AG04449 (cell line): ENCODE results near the gene ITPR1.

Experiments
- CTCF ChIA-PET: fragments of 350-600 bp; formaldehyde crosslinking; extraction: SDS; loops from one replicate; lab custom pipeline; 2021; ENCODE audit warnings: antibody characterized with exemption; lab: Yijun Ruan, JAX
- POLR2A ChIA-PET: fragments of 400-600, 350-600 bp; formaldehyde crosslinking; extraction: SDS; loops from one replicate; lab custom pipeline; 2020; ENCODE audit warnings: antibody characterized with exemption, inconsistent platforms; lab: Yijun Ruan, JAX
- DNase-seq: peaks from one replicate; pipeline ENCODE4 v3.0.0-alpha.2; 2010; ENCODE audit warnings: low read depth, low spot score
- H3K4me3 ChIP-seq: 2 replicates; pipeline ENCODE4 v1.5.1; 2011; ENCODE audit warnings: low read depth, mild to moderate bottlenecking, control low read depth, low read length
- TF ChIP-seq, protein P1 (sequence below): IDR thresholded peaks from one replicate; pipeline ENCODE4 v1.5.1; 2011; ENCODE audit warnings: mild to moderate bottlenecking, moderate library complexity, low read length, control low read depth, inconsistent platforms; ENCODE audit not compliant: insufficient read depth; ENCODE audit errors: missing control alignments

Gene ITPR1

DNA sequence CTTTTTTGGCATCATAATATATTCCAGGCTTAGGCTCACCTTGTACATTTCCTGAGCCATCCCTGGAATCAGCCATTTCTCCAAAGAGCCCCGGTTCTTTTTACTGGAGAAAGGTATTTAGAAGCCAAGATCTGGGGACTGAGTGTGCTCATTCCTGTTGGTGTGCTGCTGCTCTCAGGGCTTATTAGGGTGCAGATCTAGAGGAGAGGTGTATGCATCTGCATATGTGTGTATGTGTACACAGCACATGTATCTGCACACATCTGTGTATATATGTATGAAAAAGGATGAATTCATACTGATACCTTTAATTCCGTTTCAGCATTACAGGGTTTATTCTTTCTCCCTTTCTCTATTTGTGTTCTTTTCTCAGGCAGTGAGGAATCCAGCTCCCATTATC is 324.0 kb downstream of the ITPR1 start:
- H3K4me3 ChIP-seq: no peak overlapping the region
- CTCF ChIA-PET: no interaction called here
- POLR2A ChIA-PET: no interaction called here
- no peak for DNase-seq
- TF ChIP-seq, protein P1, sequence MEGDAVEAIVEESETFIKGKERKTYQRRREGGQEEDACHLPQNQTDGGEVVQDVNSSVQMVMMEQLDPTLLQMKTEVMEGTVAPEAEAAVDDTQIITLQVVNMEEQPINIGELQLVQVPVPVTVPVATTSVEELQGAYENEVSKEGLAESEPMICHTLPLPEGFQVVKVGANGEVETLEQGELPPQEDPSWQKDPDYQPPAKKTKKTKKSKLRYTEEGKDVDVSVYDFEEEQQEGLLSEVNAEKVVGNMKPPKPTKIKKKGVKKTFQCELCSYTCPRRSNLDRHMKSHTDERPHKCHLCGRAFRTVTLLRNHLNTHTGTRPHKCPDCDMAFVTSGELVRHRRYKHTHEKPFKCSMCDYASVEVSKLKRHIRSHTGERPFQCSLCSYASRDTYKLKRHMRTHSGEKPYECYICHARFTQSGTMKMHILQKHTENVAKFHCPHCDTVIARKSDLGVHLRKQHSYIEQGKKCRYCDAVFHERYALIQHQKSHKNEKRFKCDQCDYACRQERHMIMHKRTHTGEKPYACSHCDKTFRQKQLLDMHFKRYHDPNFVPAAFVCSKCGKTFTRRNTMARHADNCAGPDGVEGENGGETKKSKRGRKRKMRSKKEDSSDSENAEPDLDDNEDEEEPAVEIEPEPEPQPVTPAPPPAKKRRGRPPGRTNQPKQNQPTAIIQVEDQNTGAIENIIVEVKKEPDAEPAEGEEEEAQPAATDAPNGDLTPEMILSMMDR: no peak

DNA sequence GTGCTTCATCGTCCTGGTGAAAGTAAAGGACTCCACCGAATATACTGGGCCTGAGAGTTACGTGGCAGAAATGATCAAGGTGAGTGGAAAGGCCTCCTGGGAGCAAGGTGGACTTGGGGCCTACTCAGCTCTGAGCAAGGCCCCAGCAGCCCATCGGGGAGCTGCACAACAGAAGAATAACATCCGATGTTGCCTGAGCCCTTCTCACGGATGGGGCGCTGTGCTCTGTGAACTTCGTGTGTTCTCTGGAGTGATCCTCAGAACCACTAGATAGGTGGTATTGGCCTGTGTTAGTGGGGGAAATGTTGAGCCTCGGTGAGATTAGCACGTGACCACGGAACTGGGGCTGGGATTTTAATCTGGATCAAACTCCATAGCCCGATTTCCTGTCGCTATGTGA is 325.0 kb downstream of the ITPR1 start:
- no peak for DNase-seq
- CTCF ChIA-PET: no interaction called here
- H3K4me3 ChIP-seq: no peak overlapping the region
- TF ChIP-seq, protein P1: no peak
- POLR2A ChIA-PET: no interaction called here

DNA sequence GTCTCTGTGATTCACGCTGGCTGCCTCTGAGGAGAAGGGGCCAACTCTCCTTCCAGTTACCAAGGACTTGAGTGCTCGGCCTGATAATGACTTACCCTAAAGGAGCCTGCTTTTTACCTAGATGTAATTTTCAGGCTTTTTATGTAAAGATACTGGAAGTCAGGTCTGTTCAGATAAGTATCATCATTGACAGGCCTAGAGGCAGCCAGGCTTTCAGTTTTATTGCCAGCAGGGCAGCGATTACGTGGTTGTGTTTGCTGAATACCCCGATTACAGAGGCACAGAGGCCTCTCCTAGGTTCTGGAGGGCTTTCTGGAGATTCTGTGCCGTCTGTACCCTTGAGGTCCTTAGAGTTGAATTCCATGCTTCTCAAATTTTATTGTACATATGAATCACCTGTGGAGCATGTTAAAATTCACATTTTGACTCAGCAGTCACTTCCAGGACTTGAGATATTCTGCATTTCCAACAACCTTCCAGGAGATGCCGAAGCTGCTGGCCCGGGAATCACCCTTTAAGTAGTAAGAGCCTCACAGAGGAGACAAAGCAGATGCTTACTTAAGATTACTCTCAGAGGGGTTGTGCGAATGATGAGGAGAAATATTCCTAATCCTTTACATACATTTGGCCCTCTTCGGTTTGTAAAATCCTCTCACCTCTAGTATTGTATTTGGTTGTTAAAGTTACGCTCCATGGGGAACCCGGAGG is 326.0 kb downstream of the ITPR1 start:
- CTCF ChIA-PET: no interaction called here
- TF ChIP-seq, protein P1: no peak
- POLR2A ChIA-PET: no interaction called here
- no peak overlapping the region for H3K4me3 ChIP-seq
- DNase-seq: no peak

DNA sequence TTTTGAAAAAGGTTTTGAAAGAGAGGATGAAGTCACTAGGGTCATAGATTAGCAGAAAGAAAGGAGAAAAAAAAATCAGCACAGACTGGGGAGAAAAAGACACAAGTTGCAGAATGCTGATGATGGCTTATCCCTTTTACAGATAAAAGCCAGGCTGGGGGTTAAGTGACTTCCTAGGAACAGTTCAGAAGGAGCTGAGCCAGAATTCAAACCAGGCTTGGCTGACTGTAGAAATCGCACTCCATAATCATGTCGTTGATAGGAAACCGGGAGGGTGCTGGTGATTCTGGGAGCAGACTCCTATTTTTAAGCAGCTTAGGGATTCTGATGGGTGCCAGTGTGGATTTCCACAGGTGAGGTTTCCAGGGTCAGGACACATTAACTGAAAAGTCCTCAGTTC is 326.6 kb downstream of the ITPR1 start:
- no peak overlapping the region for H3K4me3 ChIP-seq
- DNase-seq: no peak
- TF ChIP-seq, protein P1: no peak
- ChIA-PET CTCF (no interaction called here), POLR2A (no interaction called here)

DNA sequence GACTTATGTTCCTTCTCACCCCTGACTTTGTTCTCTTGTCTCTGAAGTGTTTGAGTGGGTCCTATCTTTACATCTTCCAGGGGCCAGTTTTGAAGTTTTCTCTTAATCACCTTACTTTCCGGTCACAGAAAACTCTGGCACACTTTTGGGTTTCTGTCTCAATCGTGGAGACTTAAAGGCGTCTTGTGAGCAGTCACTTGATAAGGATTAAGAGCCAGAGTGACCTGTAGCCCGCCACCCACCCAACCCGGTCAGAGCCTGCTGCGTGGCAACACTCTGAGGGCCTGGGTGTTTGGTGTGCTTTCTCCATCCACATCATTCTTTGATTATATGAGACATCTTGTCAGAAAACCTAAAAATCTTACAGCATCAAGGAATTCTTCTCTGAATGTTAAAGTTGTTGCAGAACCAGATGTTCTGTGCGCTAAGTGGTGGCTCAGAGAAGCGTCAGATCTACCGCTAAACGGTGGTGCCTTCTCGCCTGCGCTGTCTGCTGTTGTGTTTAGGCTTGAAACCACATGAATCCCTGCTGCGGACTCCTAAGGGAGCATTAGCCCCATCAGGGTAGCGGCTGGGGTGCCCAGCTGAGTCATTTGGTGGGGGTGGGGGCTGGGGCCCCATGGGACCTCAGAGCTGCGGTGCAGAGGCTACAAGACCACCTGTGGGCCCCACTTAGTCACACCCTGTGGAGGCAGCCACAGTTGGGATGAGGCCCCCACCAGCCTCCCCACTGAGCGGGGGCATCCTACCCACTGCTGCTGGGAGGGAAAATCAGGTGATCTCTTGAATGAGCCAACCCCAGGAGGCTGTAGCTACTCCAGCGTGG is 327.4 kb downstream of the ITPR1 start:
- H3K4me3 ChIP-seq: no peak overlapping the region
- ChIA-PET CTCF (no interaction called here), POLR2A (no interaction called here)
- DNase-seq: no peak
- TF ChIP-seq, protein P1: no peak

DNA sequence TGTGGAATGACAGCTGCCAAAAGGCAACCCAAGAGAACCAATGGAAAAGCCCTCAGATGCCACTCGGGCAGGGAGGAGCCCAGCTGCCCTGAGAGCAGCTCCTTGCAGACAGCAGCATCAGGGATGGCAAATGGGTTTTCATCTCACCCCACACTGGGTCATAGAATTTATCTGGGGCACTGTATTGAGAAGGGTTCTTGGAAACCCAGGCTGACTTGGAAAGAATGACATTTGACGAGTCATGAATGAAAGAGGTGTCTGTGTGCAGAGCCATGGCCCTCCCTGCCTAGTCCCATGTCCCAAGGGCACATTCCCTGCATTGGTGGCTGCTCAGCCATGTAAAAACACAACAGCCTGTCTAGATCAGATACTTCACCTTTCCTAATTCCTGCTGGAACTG is 328.2 kb downstream of the ITPR1 start:
- ChIA-PET CTCF (no interaction called here), POLR2A (no interaction called here)
- DNase-seq: no peak
- TF ChIP-seq, protein P1: no peak
- H3K4me3 ChIP-seq: no peak overlapping the region
